ENCODE data around the gene FOXI3. TPM values are rescaled to one million over a fixed set of nuclear protein-coding genes. Genes with fewer than 3 reads are reported as not detected.

The FOXI3 gene
- total RNA-seq (2014; rRNA removed; shearing (Covaris generic); ENCODE audit: low replicate concordance), result not detected in 2 replicates

- in situ Hi-C loops (cut with HindIII; ENCODE audit: low pct_unique_long_range_greater_than_20kb, low sequenced_read_pairs), result no loop called here
- no peak for DNase-seq (ENCODE audit: low read depth)
Observed at GRCh38 chr2:88452565-88452905, at the start of gene FOXI3. FOXI3 (minus strand) TSS chr2:88452693; CDS start chr2:88452535, 158 bp downstream.

- no peak for DNase-seq (ENCODE audit: low read depth)
- in situ Hi-C loops (cut with HindIII; ENCODE audit: low pct_unique_long_range_greater_than_20kb, low sequenced_read_pairs), result no loop called here
Observed at GRCh38 chr2:88500691-88501090, 48.2 kb upstream of the FOXI3 start.

GRCh38 chr2:88499204-88499603, 46.7 kb upstream of the FOXI3 start:
- in situ Hi-C loops (cut with HindIII; ENCODE audit: low pct_unique_long_range_greater_than_20kb, low sequenced_read_pairs), result no loop called here
- DNase-seq (ENCODE audit: low read depth), result no peak

- in situ Hi-C loops (cut with HindIII; ENCODE audit: low pct_unique_long_range_greater_than_20kb, low sequenced_read_pairs), result no loop called here
- DNase-seq (ENCODE audit: low read depth), result no peak
Observed at GRCh38 chr2:88493481-88493880, 41.0 kb upstream of the FOXI3 start.

- in situ Hi-C loops (cut with HindIII; ENCODE audit: low pct_unique_long_range_greater_than_20kb, low sequenced_read_pairs), result no loop called here
- no peak for DNase-seq (ENCODE audit: low read depth)
Observed at GRCh38 chr2:88492002-88492401, 39.5 kb upstream of the FOXI3 start.

GRCh38 chr2:88489181-88489580, 36.7 kb upstream of the FOXI3 start:
- in situ Hi-C loops (cut with HindIII; ENCODE audit: low pct_unique_long_range_greater_than_20kb, low sequenced_read_pairs), result no loop called here
- no peak for DNase-seq (ENCODE audit: low read depth)

GRCh38 chr2:88483200-88483599, 30.7 kb upstream of the FOXI3 start:
- no peak for DNase-seq (ENCODE audit: low read depth)

GRCh38 chr2:88481691-88482336, 29.3 kb upstream of the FOXI3 start:
- no peak for DNase-seq (ENCODE audit: low read depth)
- in situ Hi-C loops (cut with HindIII; ENCODE audit: low pct_unique_long_range_greater_than_20kb, low sequenced_read_pairs), result no loop called here

More at GRCh38 chr2:88483200-88483599, 30.7 kb upstream of the FOXI3 start:
- in situ Hi-C loops (cut with HindIII; ENCODE audit: low pct_unique_long_range_greater_than_20kb, low sequenced_read_pairs), result no loop called here

- DNase-seq (ENCODE audit: low read depth), result no peak
- in situ Hi-C loops (cut with HindIII; ENCODE audit: low pct_unique_long_range_greater_than_20kb, low sequenced_read_pairs), result no loop called here
Observed at GRCh38 chr2:88472811-88473210, 20.3 kb upstream of the FOXI3 start.

- in situ Hi-C loops (cut with HindIII; ENCODE audit: low pct_unique_long_range_greater_than_20kb, low sequenced_read_pairs), result no loop called here
- DNase-seq (ENCODE audit: low read depth), result no peak
Observed at GRCh38 chr2:88471083-88471942, 18.8 kb upstream of the FOXI3 start.

- no peak for DNase-seq (ENCODE audit: low read depth)
- in situ Hi-C loops (cut with HindIII; ENCODE audit: low pct_unique_long_range_greater_than_20kb, low sequenced_read_pairs), result no loop called here
Observed at GRCh38 chr2:88469202-88470114, 17.0 kb upstream of the FOXI3 start.

- DNase-seq (ENCODE audit: low read depth), result no peak
- in situ Hi-C loops (cut with HindIII; ENCODE audit: low pct_unique_long_range_greater_than_20kb, low sequenced_read_pairs), result no loop called here
Observed at GRCh38 chr2:88464153-88464552, 11.7 kb upstream of the FOXI3 start.

GRCh38 chr2:88458633-88459032, 6.1 kb upstream of the FOXI3 start:
- in situ Hi-C loops (cut with HindIII; ENCODE audit: low pct_unique_long_range_greater_than_20kb, low sequenced_read_pairs), result no loop called here
- DNase-seq (ENCODE audit: low read depth), result no peak

GRCh38 chr2:88452980-88453582, 588 bp upstream of the FOXI3 start:
- in situ Hi-C loops (cut with HindIII; ENCODE audit: low pct_unique_long_range_greater_than_20kb, low sequenced_read_pairs), result no loop called here
- DNase-seq (ENCODE audit: low read depth), result no peak

GRCh38 chr2:88451811-88452564, 505 bp downstream of the FOXI3 start:
- in situ Hi-C loops (cut with HindIII; ENCODE audit: low pct_unique_long_range_greater_than_20kb, low sequenced_read_pairs), result no loop called here
- DNase-seq (ENCODE audit: low read depth), result no peak

- no peak for DNase-seq (ENCODE audit: low read depth)
- in situ Hi-C loops (cut with HindIII; ENCODE audit: low pct_unique_long_range_greater_than_20kb, low sequenced_read_pairs), result no loop called here
Observed at GRCh38 chr2:88450925-88451810, 1.3 kb downstream of the FOXI3 start.

- no peak for DNase-seq (ENCODE audit: low read depth)
- in situ Hi-C loops (cut with HindIII; ENCODE audit: low pct_unique_long_range_greater_than_20kb, low sequenced_read_pairs), result no loop called here
Observed at GRCh38 chr2:88450186-88450585, 2.3 kb downstream of the FOXI3 start.
